Pons (tissue), 1 donor: ENCODE measurements around the gene FOXRED2.

ENCODE experiments used
- DNase-seq: peaks from one replicate; pipeline ENCODE4 v3.0.0-alpha.2; 2016; ENCODE audit warnings: low spot score

FOXRED2 gene

DNA sequence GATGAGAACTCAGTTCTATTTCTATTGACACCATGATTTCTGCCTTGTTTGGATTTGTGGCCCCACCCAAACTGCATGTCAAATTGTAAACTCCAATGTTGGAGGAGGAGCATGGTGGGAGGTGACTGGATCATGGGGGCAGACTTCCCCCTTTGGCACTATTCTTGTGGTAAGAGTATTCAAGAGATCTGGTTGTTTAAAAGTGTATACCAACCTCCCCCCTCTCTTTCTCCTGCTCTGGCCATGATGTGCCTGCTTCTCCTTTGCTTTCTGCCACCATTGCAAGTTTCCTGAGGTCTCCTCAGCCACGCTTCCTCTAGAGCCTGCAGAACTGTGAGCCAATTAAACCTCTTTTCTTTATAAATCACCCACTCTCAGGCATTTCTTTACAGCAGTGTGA, 7.9 kb upstream of the FOXRED2 start:
- DNase-seq, result no peak

DNA sequence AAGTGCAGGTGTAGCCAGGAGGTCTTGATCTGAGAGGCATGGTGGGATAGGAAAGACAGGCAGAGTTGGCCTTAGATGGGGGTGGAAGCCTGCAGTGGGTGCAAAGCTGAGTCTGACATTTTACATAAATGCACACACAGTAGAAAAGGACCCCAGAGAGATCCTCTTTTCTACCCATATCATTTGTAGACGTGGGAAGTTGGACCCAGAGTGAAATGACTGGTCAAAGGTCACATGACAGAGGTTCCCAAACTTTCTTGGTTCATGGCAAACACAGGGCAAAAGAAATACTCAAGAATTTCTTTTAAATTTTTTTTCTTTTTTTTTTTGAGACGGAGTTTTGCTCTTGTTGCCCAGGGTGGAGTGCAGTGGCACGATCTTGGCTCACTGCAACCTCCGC, 6.2 kb upstream of the FOXRED2 start:
- no peak for DNase-seq

DNA sequence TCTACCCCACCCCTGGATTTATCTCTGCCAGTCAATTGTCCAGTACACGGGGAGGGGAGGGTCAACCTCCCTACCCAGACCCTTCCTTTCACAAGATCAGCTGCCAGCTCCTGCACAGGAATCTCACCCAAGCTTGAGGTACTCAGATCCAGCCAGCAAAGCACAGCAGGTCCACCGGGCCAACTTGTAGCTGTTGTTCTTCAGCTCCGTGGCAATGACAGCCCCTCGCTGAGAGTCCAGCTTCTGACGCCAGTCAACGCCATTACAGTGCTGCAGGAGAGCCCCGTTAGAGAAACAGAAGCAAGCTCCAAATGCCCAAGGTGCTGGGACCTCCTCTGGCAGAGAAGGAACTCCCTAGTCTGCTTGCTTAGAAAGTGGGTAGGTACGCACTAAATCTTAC, 5.5 kb upstream of the FOXRED2 start:
- no peak for DNase-seq

DNA sequence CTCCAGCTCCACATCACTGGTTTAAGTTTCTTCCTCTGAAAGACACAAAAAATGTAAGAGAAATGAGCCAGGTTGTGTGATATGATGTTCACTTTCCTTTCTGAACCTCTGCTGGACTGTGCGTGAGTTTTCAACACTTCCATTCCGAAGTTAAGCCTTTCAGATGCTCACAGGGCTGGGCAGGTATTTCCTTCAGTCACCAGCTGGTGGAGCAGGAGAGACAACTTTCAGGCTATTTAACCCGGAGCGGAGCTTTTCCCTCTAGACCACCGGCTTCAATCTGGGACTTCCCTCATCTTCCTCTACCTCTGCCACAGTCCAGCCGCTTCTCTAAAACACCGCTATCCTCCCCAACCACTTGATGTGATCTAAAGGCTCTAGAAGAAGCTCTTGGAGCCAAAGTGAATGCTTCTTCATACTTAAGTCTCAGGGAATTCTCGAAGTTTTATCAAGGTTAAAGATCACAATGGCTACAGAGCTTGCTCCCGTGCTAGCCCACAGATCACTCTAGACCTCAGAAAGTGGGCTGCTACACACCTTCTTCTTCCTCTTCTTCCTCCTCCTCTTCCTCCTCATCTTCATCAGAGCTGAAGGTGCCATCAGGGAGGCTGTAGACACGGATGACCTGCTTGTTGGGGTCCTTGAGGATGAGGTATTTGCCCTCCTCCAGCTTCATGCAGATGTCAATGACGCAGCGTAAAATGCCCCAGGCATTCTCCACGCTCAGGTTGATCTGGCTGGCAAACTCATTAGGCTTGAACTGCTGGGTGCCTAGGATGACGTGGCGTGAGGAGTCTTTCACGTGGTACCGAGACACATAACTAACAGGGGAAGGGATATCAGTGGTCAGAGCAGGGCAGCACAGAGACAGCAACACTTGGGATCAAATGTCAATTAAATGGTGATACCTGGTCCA, 4.4 kb upstream of the FOXRED2 start:
- peak; percentile 30 for DNase-seq

DNA sequence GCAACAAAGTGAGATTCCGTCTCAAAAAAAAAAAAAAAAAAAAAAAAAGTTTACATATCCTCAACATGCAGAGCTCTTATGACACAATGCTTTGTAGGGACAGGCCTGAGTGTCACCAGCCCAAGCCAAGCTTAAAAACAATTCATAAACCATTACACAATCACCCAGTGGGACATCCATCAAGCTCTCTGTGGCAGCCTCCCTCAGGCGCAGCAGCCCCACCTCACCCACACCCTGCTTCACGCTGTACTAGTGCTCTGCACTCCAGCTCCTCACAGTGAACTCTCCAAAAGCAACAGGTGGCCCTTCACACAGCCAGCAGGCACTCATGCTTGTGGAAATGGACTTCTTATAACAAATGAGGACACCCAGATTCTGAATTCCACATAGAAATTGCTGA, 3.5 kb upstream of the FOXRED2 start:
- DNase-seq, result no peak

DNA sequence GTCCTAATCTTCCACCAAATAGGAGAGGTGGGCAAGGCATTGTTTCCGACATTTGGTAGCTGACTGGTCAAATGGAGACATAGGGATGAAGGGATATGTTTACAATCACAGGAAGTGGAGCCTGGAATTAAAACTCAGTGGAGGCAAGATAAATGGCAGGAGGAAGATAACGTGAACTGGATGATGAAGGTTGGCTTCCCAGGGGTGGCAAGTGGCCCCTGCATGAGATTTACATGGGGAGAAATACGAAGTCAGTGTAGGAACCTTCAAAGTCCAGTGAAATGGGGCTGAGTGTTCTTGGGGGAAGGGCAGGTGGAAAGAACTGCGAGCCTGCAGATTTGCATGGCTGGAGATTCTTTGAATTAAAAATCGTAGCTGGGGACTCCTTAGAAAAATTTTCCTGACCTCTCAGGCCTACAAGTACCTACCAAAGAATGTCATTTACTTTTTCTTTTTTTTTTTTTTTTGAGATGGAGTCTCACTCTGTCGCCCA, 724 bp upstream of the FOXRED2 start:
- DNase-seq, result no peak

DNA sequence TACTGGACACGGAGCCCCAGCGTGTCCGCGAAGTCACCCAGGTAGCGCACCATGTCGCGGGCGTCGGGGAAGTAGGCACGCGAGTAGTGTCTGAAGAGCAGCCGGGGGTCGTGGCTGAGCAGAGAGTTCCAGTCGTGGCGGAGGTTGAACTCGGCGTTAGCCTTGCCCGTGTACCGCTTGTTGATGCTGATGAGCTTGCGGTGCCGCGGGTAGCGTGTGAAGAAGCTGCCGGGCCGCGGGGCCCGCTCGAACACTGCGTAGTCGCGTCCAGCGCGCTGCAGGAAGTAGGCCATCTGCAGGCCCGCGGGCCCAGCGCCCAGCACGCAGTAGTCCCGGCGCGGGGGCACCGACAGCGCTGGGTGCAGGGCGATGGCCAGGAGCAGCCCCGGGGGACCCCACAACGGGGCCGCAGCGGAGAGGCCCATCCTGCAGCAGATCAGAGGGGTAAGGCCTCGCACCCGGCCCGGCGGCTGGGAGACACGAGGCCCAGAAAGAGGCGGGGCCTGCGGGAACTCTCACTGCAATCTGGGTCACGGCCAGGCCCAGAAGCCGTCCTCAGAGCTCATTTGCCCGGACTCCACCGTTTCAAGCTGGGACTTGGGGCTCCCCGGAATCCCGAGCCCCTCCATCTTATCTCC, 723 bp downstream of the FOXRED2 start:
- no peak for DNase-seq

DNA sequence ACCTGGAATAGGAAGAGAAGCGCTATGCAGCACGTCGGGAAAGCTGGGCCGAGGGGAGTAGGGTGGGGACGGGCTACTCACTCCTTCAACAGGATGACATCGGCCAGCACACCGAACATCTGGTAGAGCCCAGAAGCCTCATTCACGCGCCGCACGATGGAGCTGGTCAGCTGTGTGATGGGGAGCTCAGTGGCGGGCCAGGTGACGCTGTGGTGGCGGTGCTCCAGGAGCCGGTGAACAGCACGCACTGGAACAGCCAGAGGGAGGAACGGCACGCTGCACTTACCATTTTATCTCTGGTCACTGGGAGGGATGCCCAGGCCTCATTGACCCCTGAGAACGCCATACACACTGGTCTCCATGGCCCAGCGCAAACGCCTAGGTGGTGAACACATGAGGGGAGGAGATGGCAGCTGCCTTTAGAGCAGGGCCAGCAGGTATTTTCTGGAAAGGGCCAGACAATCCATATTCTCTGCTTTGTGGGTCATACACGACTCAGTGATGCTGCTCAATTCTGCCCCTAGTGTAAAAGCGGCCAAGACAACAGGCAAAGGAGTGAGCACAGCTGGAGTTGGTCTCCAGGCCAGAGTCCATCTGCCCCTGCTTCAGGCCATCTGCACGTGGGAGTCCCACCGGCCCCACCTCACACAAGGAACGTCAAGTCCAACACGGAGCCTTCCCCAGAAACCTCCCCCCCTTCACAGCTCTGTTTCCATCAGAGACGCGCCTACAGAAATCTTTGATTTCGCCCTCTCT, 8.8 kb downstream of the FOXRED2 start:
- no peak for DNase-seq

DNA sequence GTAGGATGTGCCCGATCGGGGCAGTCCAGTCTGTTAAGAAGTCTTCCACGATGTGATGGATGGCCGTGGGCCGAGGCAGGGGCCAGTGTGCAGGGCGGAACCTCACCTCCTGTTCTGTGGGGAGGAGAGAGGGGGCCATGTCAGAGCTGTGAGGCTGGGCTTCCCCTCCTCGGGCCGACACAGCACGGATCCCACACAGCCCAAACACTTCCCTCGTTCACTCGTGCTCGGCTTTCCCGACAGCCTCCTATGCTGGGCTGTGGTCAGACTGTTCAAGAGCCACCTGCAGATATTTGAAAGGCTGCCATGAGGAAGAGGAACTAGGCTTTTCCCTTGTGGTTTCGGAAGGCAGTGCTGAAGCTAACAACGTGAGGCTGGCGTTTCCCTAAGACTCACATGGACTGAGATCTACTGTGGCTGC, 13.1 kb downstream of the FOXRED2 start:
- DNase-seq, result peak; percentile 80

DNA sequence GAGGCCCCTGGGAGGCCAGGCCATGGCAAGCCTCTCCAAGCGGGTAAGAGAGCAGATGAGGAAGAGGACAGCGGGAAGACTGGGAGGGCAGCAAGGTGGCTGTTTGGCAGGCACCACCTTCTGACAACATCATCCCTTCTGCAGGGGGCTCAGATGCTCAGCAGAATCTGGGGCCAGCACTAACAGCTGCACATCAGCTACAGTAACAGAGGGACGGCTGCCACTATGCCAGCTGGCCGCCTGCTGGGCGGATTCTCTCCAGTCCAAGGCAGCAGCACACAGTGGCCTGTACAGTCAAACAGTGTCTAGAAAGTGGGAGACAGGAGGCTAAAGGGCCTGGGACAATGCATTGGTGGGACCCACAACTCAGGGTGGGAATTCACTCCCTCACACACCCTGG, 14.7 kb downstream of the FOXRED2 start:
- no peak for DNase-seq

DNA sequence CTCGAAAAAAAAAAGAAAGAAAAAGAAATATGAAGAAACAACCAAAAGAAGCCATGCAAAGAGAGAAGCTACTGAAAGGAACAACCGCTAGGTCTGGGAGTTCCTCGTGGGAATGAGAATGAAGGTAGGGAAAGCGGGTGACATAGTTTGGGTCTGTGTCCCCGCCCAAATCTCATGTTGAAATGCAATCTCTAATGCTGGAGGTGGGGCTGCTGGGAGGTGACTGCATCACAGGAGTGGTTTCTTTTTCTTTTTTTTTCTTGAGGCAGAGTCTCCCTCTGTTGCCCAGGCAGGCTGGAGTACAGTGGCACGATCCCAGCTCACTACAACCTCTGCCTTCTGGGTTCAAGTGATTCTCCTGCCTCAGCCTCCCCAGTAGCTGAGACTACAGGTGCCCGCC, 15.7 kb downstream of the FOXRED2 start:
- DNase-seq, result no peak

DNA sequence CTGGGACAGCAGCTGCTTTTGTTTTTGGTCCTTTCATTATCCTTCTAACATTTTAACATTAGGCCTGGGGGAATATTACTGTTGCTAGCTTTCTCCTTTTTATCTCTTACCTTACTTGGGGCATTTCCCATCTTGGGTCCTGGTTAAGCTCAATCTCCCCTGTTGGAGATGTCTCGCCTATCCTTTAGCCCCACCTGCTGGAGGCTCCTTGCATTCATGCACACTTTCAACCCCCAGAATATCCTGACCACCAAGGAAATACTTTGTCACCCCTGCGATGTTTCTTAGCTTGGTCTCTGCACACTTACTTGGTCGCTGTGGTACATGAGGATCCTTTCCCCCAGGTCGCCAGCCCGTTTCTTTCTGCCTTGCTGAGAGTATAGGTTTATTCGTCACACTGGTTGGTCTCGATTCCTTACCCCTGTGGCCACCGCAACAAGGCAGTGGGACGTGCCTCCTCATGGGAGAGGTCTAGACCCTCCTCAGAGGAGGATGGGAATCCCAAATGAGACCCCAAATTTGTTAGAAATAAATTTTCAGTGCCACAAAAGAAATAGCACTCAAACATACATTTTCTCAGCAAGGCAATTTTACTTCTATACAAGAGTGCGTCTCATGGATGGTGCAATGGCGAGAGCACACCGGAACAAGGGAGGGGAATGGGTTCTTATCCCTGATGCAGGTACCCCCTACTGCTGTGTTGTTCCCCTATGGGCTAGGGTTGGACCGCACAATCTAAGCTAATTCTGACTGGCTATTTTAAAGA, 20.0 kb downstream of the FOXRED2 start:
- DNase-seq, result no peak

DNA sequence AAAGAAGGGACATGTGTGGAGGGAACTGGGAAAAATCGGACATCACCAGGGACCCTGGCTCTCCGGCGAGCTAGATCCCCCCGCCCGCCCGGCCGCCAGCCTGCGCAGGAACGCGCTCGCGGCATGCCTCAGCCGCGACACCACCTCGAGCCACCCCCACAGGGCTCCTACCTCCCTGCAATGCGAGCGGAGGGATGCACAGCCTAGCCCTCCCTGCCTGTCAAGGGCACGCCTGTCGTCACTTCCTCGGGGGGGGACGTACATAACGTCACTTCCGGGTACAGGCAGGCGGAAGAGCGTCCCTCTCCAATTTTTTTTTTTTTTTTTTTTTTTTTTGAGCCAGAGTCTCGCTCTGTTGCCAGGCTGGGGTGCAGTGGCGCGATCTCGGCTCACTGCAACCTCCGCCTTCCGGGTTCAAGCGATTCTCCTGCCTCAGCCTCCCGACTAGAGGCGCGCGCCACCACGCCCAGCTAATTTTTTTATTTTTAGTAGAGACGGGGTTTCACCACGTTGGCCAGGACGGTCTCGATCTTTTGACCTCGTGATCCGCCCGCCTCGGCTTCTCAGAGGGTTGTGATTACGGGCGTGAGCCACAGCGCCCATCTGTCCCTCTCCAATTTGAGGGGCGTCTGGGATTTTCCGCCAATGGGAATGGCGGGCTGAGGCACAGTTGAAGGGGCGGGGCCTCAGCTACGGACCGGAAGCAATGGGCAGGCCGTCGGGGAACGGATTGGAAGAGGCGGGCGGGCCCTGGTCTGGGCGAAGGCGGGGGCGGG, 25.3 kb downstream of the FOXRED2 start, which contains the start of gene TXN2:
TXN2 (minus strand) TSS at position 248 of the 776 bp plus-strand sequence. CDS start 803 bp downstream, outside the sequence.
- DNase-seq, result peak; percentile 95

DNA sequence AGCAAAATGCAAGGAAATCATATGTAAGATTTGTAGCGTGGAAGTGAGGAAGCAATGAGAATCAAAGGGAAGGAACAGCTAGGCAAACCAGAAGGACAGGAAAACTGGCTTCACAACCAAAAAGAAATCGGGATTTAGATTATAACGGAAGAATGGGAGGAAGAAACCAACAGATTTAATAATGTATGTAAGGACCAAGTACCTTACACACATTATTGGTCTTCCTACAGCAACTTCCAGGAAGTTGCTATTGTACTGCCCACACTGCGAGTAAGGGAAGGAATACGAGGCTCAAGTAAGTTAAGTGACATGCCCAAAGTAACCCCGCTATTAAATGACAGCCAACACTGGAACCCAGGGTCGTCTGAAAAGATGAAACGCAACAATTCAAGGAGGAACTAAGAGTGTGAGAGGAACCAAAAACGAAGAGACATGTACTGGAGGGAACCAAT, 25.9 kb downstream of the FOXRED2 start:
- DNase-seq, result no peak

DNA sequence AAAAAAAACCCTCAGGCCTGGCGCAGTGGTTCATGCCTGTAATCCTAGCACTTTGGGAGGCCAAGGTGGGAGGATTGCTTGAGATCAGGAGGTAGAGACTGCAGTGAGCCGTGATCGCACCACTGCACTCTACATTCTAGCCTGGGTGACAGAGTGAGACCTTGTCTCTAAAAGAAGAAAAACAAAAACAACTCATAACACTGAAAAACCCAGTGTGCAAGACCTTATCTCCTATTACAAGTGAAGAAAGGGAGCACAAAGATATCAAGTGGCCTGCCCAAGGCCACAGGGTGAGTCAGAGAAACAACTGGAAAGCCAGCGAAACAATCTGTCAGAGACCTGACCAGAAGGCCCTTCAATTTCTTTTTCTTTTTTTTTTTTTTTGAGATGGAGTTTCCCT, 27.9 kb downstream of the FOXRED2 start:
- DNase-seq, result no peak

DNA sequence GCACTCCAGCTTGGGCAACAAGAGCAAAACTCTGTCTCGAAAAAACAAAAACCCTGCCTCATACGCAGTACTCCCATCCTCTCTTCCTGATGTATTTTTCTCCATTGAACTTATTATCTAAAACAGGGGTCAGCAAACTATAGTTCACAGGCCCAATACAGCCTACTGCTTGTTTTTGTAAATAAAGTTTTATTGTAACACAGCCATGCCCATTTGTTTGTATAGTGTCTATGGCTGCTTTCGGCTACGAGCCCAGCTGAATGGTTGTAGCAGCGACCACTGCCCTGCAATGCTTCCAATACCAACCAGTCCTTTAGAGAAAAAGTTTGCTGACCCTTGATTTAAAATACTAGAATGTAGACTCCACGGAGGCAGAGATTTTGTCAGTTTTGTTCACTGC, 31.5 kb downstream of the FOXRED2 start:
- no peak for DNase-seq

DNA sequence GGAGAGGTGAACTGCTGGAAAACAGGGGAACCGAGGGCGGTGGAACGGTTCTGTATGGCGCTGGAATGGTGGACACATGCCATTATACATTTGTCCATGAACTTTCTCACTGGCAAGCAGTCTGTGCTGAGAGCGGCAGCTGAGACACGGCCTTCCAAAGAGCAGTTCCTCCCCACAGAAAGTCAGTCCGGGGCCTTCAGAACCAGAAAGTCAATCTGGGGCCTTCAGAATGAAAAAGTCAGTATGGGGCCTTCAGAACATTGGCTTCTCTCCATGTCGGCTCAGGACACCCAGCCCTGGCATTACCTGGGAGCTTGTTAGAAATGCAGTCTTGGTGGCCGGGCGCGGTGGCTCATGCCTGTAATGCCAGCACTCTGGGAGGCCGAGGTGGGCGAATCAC, 34.2 kb downstream of the FOXRED2 start:
- DNase-seq, result no peak

DNA sequence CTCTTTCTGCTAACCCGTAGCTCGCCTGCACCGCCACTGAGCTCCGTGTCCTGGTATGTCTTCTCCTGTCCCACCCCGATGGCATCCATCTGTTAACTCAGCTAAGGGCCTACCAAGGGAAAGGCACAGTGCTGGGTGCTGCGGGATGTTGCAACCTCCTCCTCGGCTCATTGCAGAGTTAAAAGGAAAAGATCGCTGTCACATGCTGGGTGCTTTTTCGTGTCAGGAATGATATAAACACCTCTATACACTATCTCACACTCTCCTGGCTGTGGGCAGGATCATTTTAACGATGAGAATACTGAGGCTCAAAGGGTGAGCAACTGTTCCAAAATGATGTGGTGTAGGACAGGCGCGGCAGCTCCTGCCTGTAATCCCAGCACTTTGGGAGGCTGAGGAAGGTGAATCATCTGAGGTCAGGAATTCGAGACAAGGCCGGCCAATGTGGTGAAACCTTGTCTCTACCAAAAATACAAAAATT, 35.5 kb downstream of the FOXRED2 start:
- DNase-seq, result no peak

DNA sequence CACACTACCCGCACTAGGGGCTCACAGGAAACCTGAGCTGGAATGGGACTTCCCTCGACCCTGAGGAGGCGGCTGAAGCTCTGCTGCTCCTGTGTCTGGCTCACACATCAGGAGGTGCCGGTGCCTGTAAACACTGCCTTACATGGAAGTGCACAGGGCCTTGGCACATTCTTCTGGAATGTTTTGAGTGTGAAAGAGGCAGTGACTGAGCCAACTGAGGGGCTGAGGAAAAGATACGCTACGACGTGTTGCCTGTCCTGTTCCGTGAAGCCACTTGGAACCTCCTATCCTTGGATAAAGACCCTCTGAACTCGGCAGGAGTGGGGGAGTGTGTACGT, 35.9 kb downstream of the FOXRED2 start:
- no peak for DNase-seq

DNA sequence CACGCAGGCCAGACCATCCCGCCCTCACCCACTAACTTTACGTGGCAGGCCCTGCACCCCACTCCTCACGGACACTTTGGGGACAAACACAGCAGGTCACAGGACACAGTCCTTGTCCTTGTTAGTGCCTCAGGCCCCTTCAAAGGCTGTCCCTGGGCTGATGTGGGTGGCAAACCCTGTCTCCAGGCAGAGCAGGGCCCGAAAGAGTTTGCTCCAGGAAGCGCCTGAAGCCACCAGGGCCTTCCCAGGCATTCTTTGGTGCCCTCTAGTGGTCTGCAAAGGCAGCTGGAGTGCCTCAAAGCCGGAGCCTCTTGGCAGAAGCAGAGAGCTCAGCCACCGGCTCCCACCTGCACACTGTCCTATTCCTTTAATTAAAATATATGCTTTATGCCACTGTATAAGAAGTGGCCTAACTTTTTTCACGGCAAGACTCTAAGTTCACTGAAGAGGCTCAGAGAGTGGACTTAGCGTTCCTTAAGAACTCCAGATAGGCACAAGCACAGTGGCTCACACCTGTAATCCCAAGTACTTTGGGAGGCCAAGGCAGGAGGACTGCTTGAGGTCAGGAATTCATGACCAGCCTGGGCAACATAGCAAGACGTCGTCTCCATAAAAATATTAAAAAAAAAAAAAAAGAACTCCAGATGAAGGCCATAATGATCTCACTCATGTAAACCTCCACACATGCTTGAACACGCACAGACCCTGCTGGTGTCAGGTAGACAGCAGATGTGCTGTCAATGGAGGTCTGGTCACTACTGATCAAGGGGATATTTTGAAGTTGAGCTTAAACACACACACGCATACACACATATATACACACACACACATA, 36.5 kb downstream of the FOXRED2 start:
- peak; percentile 86 for DNase-seq
